DMS79 treated with DMSO at 0.1 percent for 48 hours (cell line): ENCODE results near the gene TGFB1.
"Not testable (repeated sequence)": the region's sequence is repeated elsewhere in the genome, so short reads cannot be mapped to it uniquely, and the experiment has no call there.

Experiments used
- DNase-seq: peaks from one replicate; lab custom pipeline; 2025; lab: John Stamatoyannopoulos, UW

TGFB1 gene

DNA sequence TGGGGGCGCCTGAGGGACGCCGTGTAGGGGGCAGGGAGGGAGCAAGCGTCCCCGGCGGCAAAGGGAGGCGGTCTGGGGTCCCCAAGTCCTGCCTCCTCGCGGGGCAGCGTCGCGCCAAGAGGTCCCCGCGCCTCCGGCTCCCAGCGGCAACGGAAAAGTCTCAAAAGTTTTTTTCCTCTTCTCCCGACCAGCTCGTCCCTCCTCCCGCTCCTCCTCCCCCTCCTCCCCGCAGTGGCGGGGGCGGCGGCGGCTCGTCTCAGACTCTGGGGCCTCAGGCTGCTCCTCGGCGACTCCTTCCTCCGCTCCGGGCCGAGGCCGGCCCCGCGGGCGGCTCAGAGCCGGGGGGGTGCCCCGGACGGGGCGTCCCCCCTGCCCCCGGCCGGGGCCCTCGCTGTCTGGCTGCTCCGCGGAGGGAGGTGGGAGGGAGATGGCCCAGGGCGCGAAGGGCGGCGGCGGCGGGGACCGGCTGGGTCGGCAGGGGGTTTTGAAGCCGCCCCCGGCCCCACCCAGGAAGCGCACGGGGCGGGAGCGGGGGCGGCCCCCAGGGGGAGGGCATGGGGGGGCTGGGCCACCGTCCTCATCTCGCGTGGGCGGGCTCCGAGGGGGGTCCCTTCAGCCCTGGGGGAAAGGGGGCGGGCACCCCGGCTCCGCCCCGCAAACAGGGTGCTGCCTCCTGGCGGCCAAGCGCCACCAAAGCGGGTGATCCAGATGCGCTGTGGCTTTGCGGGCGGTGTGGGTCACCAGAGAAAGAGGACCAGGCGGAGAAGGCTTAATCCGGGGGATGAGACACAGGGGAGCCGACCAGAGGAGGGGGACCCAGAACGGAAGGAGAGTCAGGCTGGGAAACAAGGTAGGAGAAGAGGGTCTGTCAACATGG lies at the start of gene TGFB1:
TGFB1 (minus strand) TSS at position 457 of the 877 bp plus-strand sequence. CDS start 878 bp downstream, outside the sequence.
- DNase-seq = peak; percentile 7

- no peak for DNase-seq
Observed at GRCh38 chr19:41402010-41402409, 48.3 kb upstream of the TGFB1 start.

DNA sequence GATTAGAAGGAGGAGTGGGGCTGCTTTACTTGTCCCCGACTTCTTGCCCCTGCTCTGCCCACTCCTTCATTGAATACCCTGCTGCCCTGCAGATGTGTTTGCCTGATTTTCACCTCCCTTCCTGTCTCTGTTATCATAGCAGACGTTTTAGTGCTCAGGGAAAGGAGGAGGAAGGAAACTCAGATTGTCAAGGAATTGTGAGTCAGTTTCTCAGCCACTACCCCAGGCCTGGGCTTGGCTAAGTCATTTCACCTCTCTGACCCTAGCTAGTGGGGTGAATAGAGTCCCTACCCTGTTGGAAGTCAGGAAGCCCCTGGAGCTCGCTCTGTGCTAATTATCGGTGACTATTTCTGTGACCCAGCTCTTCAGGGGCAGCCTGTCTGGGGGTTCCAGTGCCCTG lies 47.8 kb upstream of the TGFB1 start:
- no peak for DNase-seq

GRCh38 chr19:41399525-41399924 lies 45.8 kb upstream of the TGFB1 start:
- DNase-seq = no peak

GRCh38 chr19:41399091-41399490 lies 45.4 kb upstream of the TGFB1 start:
- no peak for DNase-seq

GRCh38 chr19:41398598-41398997 lies 44.9 kb upstream of the TGFB1 start:
- DNase-seq = peak; percentile 47

- DNase-seq = no peak
Observed at GRCh38 chr19:41398050-41398418, 44.3 kb upstream of the TGFB1 start.

DNA sequence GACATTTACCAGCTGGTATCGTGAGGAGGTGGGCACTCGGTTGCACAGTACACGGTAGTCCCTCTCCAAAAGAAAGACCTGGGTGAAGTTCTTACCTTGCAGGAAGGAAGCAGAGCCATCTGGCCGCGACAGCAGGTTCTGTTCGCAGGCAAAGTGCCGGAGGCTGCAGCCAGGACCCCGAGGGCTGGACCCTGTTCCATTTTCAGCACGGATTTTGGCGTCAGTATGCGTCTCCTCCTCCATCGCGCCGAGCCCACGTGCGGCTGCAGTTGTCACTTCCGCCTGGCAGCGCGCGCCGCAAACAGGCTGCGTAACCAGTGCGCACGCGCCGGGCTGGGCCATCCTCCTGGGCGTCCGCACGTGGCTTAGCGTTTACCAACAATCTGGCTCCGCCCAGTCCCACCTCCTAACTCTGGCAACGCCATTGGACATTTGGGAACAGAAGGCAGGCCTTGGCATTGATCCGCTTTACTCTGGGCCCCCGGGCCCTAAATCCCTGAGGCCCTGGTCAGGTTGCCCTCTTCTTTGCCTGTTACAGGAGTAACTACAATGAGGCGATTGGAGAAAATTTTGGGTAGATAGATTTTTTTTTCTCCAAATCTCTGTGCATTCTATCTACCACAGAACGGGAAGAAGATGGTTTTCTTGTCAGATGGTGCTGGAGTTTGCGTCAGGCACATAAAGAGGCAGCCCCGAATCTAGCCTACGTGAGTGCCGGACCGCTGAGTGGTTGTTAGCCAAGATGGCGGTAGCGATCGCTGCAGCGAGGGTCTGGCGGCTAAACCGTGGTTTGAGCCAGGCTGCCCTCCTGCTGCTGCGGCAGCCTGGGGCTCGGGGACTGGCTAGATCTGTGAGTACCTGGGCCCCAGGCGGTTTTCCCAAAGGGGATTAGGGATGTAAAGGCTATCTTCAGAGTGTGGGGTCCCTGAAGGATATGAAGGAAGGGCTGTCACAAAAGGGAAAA lies 43.6 kb upstream of the TGFB1 start, which contains the start of the genes BCKDHA and EXOSC5:
BCKDHA (plus strand) TSS at position 733 of the 964 bp plus-strand sequence; CDS start at position 743, 10 bp downstream.
EXOSC5 (minus strand) TSS at position 274 of the 964 bp plus-strand sequence; CDS start at position 243, 31 bp downstream.
- DNase-seq = peak; percentile 99

GRCh38 chr19:41395355-41395754 lies 41.6 kb upstream of the TGFB1 start:
- no peak for DNase-seq

GRCh38 chr19:41392775-41393174 lies 39.1 kb upstream of the TGFB1 start:
- no peak for DNase-seq

- no peak for DNase-seq
Observed at GRCh38 chr19:41391618-41392017, 37.9 kb upstream of the TGFB1 start.

GRCh38 chr19:41386442-41386841 lies 32.7 kb upstream of the TGFB1 start:
- DNase-seq = no peak

- no peak for DNase-seq
Observed at GRCh38 chr19:41384351-41384750, 30.6 kb upstream of the TGFB1 start.

- not testable (repeated sequence) for DNase-seq
Observed at GRCh38 chr19:41381536-41381935, 27.8 kb upstream of the TGFB1 start.

GRCh38 chr19:41377977-41378709 lies 24.4 kb upstream of the TGFB1 start:
- DNase-seq = no peak

- DNase-seq = no peak
Observed at GRCh38 chr19:41376998-41377365, 23.3 kb upstream of the TGFB1 start.

DNA sequence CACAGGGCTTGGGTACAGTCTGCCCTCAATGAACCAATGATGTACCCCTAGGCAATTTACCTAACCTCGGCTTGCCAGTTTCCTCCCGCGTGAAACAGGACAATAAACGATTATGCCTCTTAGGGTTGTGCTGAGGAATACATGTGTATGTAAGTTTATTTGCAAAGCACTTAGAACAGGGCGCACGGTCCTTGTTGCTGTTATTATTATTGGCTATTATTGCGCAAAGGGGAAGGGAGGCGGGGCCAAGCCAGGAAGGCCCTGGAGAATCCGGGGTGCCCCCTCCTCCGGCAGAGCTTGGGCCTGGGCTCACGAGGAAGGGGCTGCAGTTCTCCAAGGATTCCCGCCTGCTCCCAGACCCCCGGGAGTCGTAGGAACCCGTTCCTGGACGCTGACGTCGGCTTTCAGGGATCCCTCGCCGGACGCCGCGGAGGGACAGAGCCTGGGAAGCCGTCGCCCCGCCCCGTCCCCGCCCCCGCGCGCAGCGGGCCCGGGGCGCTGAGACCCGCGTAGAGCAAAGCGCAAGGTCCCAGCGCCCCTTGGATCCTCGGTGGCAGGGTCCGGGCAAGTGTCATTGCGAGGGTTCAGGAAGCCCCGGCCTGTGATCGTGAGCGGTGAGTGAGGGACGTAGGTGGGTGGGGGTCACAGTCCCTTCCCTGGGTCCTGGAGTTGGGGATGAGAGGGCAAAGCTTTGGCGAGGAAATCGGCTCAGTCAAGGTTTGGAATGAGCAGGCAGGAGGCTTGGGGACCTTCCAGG lies 22.7 kb upstream of the TGFB1 start, which contains the start of gene TMEM91:
TMEM91 (plus strand) TSS at position 293 of the 757 bp plus-strand sequence. CDS start 1,777 bp downstream, outside the sequence.
- DNase-seq = peak; percentile 43

DNA sequence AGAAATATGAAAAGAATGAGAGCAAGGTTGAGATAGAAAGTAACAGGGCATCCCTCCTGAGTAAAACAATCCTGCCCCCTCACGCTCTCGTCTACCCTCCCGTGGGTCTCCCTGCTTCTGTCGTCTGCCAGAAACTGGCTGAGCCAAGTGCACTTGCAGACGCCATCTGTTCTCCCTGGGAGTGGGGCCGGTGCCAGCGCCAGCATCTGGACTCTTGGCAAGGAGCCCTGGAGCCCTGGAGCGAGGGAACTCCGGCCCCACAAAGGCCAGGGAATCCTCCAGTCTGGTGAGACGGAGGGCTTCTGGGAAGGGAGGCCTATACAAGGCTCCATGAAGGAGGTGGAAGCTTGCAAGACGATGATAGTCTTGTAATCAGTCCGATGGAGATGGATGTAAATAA lies 20.3 kb upstream of the TGFB1 start:
- DNase-seq = peak; percentile 96

- DNase-seq = no peak
Observed at GRCh38 chr19:41372501-41372900, 18.8 kb upstream of the TGFB1 start.

GRCh38 chr19:41371541-41371940 lies 17.8 kb upstream of the TGFB1 start:
- no peak for DNase-seq

DNA sequence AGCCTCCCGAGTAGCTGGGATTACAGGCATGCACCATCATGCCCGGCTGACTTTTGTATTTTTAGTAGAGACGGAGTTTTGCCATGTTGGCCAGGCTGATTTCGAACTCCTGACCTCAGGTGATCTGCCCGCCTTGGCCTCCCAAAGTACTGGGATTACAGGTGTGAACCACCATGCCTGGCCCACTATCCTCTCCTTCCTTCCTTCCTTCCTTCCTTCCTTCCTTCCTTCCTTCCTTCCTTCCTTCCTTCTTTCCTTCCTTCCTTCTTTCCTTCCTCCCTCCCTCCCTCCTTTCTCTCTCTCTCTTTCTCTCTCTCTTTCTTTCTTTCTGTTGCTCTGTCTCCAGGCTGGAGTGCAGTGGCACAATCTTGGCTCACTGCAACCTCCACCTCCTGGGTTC lies 17.4 kb upstream of the TGFB1 start:
- not testable (repeated sequence) for DNase-seq
